NCI-H2029 treated with DMSO at 0.1 percent for 48 hours (cell line): ENCODE data around the gene KCNIP2.

Source experiments
- DNase-seq: peaks from one replicate; lab custom pipeline; 2025; lab: John Stamatoyannopoulos, UW

The KCNIP2 gene

GRCh38 chr10:101843032-101844021 lies at the start of gene KCNIP2:
KCNIP2 (minus strand) TSS chr10:101843800; CDS start chr10:101843568, 232 bp downstream.
- peak; percentile 6 for DNase-seq

DNA sequence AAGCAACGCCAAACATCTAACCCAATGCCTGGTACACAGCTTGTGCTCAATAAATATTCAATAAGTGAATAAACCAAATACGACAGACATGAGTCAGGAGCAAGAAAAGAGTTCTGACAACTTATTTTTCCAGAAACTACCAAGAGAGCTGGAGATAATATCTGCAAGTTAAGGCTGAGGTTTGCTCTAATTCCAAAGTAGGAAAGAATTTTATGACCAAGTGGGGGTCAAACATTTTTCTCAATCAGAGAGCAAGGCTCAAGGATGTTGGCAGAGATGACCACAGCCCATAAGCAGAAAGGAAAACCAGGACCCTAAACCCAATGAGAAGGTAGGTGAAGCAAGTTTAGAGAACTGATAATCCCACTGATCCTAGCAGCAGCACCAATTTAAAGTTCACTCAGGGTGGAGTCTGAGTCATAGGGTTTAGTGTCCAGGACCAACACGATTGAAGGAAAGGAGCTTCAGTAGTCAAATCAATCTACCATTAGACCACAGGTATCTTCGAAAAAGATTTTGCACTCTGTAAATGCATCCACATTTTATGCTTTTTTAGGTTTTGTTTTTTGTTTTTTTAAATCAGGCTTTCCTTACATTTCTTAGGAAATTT lies 49.3 kb upstream of the KCNIP2 start:
- no peak for DNase-seq

GRCh38 chr10:101889256-101890210 lies 45.9 kb upstream of the KCNIP2 start:
- no peak for DNase-seq

DNA sequence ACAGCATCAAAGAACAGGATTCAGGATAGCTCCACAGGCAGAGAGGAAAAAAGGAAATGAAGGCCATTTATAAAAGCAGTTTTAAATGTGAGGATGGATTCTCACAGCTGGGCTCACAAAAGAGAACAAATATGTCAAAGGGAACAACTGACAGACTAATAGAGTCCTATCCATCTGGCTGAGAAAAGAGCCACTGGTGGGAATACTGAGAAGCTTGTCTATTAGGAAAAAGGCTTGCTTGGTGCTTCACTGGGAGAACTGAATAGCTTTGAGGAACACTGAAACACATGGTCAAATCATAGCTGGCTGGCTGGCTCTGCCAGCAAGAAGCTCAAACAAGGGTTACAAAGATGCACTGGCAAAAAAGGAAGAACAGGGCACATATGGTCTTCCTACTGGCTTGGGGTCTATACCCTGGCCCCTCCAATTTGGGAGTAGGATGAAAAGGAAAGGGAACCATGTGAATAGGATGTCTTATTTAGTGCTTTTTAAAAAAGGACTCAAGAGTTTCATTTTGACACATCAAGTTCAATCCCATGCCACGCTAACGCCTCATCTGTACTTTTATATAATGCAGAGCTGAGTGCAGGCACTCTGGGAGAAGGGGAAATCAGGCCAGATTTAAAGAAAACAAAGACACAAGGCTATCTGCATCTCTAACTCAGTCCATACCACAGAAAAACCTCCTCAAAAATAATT lies 44.8 kb upstream of the KCNIP2 start:
- no peak for DNase-seq

GRCh38 chr10:101887775-101888174 lies 44.2 kb upstream of the KCNIP2 start:
- no peak for DNase-seq

DNA sequence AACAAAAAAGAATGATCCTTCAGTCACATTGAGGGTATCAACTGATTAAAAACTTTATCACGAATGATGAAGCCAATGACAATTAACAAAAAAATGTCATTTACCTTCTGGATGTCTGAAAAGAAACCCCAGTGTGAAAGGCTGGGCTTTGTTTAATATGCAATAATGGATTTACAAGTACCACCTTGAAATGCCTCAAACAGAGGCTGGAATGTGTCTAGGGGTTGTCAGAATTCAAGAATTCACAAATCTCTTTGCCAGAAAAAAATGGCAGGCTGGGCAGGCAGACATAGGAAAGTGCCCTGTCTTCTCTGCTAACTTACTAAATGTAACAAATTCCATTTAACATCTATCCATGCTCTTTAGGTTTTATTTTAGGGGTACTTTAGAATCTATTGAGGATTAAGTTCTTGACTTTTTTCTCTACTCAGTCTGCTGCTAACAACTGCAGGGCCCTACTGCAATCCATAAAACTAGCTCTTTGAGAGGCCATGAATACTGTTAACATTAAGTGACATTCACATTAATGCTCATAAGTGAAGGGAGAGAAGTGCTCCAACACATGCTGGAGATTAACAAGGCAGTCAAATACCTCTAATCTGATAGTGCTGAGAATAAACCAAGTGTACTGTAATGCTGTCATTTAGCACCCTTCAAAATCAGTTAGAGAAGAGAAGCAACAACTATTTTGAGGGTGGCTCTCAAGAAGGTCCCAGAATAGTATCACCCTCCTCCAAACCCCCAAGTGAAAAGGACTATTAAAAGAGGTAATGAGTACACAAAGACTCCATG lies 43.1 kb upstream of the KCNIP2 start:
- DNase-seq = no peak

GRCh38 chr10:101881036-101881774 lies 37.6 kb upstream of the KCNIP2 start:
- no peak for DNase-seq

DNA sequence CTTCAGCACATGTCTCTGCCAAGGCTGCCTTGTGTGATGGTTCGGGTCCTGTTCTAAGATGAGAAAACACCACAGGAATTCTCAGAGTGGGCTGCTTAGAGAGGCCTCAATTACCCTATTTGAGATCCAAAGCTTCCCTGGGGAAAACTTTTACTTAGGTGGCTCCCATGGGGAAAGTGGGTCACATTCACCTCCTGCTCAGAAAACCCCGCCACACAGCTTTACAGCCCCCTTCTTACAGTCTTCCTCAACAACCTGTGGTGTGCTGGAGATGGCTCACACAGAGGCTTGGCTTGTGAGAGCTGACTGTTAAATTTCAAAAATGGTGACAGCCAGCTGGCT lies 36.6 kb upstream of the KCNIP2 start:
- no peak for DNase-seq

GRCh38 chr10:101879456-101880231 lies 36.0 kb upstream of the KCNIP2 start:
- DNase-seq = no peak

DNA sequence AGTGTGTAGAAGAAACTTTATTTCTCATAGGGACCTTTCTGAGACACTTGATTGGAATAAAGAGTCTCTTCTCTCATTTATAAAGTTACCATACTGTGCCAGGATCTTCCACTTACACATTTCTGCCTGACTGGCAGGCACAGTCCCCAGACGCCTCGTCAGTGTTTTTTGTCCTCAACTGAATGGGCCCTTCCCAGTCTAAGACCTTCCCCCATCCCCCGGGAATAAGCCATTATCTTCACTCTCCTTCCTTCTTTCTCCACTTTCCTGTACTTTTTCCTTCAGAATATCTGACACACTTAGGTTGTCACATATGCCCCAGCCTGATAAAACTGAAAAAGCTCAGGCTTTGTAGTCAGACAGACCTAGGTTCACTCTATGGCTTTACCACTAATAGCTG lies 35.3 kb upstream of the KCNIP2 start:
- DNase-seq = no peak

GRCh38 chr10:101875068-101875688 lies 31.6 kb upstream of the KCNIP2 start:
- no peak for DNase-seq

- no peak for DNase-seq
These were observed 30.7 kb upstream of the KCNIP2 start for GRCh38 chr10:101874252-101874651.

DNA sequence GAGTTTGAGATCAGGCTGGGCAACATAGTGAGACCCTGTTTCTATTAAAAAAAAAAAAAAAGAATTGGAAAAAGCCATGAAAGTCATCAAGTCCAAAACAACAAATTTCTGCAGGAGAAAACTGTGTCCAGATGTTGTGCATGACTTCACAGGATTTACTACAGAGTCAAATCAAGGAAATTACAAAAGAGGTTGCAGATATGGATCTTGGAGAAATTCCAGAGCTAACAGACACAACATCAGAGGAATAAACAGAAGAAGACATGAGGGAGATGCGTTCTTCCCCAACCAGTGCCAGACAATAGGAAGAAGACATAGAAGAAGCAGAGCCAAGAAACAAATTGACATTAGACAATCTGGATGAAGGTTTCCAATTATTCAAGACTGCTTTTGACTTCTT lies 24.3 kb upstream of the KCNIP2 start:
- no peak for DNase-seq

GRCh38 chr10:101859530-101859929 lies 15.9 kb upstream of the KCNIP2 start:
- no peak for DNase-seq

- no peak for DNase-seq
These were observed 15.3 kb upstream of the KCNIP2 start for GRCh38 chr10:101858723-101859500.

GRCh38 chr10:101857802-101858476 lies 14.3 kb upstream of the KCNIP2 start:
- DNase-seq = no peak

DNA sequence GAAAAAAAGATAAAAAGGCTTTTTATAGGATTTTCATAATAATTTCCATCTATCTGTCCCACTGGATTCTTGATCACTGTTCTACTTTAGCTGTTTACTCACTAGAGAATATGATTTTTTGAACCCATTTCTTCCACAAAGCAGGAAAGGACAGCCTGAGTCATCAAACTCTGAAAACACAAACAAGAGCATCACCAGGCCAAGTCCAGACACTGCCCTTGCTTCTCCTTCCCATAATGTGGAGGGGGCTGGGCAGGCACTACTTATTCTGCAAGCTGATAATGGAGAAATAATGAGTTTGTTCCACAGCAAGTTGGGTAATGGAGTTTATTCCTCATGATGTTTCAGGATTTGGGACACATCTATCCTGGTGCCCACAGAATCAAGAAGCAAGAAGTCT lies 13.0 kb upstream of the KCNIP2 start:
- no peak for DNase-seq
